IMR-90 (cell line): Measurements from ENCODE around the gene C8A.

ENCODE experiments used
- BHLHE40 ChIP-seq: fragments of 150-350 bp; IDR thresholded peaks from 2 replicates; pipeline ENCODE4 v1.6.1; 2016; ENCODE audit warnings: mild to moderate bottlenecking, low read depth, low read length
- CTCF ChIP-seq: conservative IDR thresholded peaks from 2 replicates; pipeline ENCODE4 v1.5.1; 2012; ENCODE audit warnings: mild to moderate bottlenecking, low read depth, low read length, improper control_type of control experiment
- MXI1 ChIP-seq: IDR thresholded peaks from 2 replicates; pipeline ENCODE4 v1.6.1; 2012; ENCODE audit warnings: low read depth, mild to moderate bottlenecking, low read length, moderate library complexity, borderline replicate concordance

- TF ChIP-seq CTCF (no peak), BHLHE40 (no peak), MXI1 (no peak)
Measured at GRCh38 chr1:56819387-56819899, 35.2 kb upstream of the C8A start, which contains the start of gene FYB2.
